HG03066 (cell line): ENCODE results near the gene GNB1.
A peak's percentile ranks its signal among the peaks of the same experiment; 100 is the strongest.

Source experiments
- ATAC-seq: cut with Tn5 transposase; IDR thresholded peaks from one replicate; pipeline ENCODE4 v1.9.1; 2021; ENCODE audit warnings: low read depth; ENCODE audit not compliant: unreplicated experiment

The GNB1 gene

DNA sequence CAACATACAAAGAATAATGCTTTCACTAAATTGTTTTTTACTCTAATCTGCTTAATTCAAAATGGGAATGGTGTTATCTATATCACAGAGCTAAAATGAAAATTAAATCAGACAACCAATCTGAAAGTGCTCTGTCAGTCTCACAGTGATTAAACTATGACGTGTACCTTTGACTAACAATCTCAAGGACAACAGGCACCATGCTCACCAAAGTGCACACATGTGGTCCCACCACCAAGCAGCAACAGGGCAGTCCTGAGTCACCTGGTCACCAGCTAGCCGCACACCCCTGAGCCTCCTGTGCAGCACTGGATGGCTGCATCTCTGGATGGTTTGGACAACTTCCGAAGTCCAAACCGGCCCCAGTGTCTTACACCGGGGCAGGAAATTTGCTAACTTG, 58.1 kb downstream of the GNB1 start:
- no peak for ATAC-seq

DNA sequence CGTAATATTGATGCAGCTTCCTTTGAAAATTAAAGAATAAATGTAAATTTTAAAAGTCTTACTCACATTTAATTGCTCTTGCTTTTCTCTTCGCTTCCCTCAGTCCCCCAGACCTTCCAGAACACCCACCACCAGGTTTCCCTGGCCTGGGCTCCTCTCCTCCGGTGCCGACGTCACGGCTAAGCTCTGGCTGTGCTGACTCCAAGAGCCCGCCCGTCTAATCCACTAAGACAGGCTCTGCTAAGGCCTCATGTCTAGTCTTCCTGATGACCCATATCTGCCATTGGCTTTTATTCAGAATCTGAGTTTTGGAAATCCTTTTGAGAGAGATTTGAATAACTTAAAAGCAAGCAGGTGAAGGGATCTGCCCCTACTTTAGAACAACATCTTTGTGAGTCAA, 58.7 kb downstream of the GNB1 start:
- no peak for ATAC-seq

DNA sequence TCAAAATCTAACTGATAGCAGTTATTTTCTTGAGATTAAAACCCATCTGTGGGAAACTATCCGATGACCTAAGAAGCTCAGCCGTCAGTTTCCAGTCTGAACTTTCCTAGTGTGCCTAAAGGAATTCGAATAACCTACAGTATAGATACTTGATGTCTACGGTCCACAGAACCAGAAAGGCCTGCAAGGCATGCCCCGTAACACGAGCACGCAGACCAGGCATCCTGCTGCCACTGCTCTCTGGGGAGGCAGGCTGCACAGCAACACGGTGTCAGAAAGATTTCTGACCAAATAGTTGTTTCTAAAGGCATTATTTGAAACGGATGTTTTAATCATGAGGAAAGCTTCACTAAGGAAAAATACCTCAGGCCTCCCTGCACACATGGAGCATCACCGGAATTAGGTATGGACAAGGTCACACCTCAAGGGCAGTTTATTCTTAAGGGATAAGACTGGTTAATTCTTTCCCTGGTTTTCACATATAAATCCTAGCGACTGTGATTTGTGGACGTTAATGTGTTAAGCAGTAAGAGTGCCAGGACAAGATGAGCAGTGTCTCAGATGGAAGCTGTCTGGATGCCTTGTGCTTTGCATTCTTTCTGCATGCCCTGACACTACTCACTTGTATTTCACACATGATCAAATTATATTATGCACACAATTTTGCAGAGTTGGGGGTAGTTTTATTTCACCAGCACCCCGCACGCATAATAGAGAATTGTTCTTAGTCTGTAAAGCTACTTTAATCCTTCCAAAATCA, 63.6 kb downstream of the GNB1 start:
- ATAC-seq, result no peak

DNA sequence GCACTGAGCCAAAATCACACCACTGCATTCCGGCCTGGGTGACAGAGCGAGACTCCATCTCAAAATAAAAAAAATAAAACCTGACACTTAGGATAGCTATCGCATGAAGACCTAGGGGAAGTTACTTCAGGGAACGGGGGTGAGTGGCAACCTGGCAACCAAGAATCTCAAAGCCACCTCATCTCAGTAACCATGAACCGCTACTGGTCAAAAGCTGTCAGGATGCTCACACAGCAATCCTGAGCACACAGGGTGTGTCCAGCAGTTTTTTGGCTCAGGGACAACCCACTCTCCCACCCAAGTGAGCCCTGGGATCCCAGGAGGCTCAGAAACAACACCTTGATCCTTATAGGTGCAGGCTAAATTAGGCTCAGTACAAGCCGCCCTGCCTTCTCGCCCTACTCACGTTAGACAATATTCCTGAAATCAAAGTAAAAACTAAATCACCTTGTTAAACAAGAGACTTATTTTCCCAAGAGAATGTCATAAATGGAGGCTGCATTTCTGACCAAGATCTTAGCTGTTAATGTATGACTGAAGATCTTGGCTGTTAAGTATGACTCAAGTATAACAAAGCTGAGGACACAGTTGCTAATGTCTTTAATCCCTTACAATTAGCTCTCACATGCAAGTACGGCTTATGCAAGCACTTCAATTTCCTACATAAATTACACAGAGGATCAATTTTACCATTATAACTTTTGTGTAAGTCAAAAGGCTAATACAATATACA, 64.4 kb downstream of the GNB1 start:
- ATAC-seq, result no peak

DNA sequence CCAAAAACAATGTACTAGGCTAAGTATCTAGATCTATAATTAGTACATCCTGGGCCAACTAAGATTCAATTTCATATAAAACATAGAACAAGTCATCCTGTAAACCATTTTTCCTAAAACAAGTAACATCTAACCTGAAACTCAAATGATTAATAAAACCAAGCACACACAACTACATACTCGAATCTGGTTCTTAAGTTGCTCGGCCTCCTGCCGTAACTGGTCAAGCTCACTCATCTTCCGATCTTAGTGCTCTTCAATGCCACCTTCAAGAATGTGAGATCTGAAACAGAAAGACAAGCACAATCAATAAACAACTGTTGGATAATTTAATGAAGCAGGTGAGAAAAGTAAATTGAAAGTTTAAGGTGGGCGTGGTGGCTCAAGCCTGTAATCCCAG, 65.7 kb downstream of the GNB1 start:
- ATAC-seq, result no peak

DNA sequence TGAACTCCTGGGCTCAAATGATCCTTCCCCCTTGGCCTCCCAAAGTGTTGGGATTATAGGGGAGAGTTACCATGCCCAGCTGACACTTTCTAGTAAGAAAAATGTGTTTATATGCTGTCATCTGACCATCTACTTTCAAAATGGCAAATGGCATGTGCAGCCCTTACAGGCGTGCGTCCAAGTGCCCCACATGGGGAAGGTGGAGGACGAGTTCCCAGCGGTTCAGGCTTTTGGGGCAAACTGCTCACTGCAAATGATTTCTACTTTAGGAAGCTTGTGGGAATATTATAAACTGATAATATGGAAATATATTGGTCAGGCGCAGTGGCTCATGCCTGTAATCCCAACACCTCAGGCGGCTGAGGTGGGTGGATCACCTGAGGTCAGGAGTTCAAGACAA, 71.1 kb downstream of the GNB1 start:
- ATAC-seq, result no peak

DNA sequence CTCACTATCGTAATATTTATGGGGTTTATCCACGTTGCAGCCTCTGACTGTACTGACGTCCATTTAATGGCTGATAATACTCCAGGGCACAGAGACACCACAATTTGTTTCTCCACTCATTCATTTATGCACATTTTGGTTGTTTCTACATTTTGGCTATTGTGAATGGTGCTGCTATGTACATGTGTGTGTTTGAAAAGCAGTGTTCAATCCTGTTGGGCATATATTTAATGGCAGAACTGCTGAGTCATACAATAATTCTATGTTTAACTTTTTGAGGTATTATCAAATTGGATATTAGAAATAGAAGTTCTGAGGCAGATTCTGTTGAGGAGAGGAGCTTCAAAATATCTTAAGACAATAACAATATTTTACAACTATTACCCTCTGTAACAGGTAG, 73.7 kb downstream of the GNB1 start:
- ATAC-seq, result no peak

DNA sequence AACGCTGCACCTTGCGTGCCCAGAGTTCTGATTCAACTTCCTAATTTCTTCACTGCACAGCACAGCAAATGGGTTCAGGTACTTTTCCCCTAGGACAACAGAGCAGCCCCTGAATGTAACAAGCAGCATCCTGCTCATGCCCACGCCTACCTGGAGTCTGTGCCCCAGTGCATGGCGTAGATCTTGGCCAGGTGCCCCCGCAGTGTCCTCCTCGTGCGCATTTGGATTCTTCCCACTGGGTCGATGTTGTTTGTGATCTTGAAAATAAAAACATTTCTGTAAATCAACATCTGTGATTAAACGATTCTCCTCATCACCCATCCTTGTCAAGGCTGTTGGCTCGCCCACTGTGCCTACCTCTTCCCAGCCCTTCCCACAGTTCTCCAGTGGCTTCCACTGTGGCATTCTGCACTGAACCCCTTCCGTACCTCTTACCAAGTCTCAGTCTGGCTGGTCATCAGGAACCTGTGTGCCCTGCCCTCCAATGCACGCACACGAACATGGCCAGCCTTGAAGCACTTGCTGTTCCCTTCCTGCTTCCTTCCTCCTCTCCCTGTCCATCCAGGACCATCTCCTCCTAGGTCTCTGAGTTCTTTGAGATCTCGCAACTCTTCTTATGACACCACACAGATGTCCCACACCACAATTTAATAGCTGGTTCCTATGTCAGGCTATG, 75.1 kb downstream of the GNB1 start:
- no peak for ATAC-seq

DNA sequence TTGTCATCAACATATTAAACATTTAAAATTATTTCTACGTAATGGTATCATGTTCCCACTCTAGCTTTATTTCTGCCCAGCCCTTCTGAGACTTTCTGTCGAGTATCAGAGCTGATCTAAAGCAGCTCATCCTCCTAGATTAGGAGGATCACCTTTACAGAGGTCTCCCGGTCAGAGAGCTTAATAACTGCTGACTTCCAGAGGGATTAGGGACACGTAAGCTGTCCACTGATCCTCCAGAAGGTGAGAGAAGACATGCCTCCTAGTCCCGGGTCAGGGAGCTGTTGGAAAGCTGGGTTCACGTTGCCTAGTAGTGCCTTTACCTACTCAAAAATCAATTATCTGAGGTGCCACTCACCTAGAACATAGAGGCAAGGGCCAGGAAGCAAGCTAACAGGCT, 81.4 kb downstream of the GNB1 start:
- ATAC-seq, result no peak

DNA sequence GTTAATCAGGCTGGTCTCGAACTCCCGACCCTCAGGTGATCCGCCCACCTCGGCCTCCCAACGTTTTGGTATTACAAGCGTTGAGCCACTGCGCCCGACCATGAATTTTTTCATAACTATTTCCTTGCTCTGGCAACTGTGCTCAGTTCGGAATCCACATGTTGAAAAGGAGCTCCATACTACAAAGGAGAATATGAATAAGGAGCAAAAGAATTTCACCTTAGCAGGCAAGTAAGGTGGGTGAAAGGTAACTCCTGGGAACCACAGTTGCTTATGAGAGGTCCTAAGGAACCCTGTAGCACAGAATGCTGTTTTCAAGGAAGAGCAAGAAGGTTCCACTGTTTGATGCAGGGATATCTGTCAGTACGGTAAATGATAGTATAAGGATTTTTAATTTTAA, 82.7 kb downstream of the GNB1 start:
- no peak for ATAC-seq

DNA sequence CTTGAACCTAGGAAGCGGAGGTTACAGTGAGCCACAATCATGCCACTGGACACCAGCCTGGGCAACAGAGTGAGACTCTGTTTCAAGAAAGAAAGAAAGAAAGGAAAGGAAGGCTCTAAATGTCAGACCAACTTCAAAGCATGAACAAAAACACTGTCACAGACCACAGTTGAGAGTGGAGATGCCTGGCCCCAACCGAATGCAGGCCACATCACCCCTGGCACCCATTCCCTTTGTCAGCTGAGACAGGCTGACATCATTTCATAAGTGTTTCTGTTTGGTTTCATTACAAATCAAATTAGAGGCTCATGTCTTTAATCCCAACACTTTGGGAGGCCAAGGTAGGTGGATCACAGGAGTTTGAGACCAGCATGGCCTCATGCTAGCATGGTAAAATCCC, 84.0 kb downstream of the GNB1 start:
- no peak for ATAC-seq

DNA sequence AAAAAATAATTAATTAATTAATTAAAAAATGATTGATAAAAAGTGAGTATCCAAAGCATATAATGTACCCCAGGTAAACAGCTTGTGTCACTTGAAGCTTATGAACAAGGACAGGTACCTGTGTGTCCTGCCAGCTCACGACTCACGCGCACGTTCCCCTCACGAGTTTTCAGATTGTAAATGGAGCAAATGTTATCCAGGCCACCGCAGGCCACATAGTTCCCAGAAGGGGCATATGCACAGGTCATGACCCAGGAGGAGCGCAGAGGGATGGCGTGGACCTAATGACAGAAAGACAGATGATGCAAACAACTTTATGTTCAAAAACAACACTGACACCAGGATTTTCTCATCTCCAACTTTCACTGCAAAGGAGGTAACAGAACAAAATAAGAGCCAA, 86.6 kb downstream of the GNB1 start:
- no peak for ATAC-seq

DNA sequence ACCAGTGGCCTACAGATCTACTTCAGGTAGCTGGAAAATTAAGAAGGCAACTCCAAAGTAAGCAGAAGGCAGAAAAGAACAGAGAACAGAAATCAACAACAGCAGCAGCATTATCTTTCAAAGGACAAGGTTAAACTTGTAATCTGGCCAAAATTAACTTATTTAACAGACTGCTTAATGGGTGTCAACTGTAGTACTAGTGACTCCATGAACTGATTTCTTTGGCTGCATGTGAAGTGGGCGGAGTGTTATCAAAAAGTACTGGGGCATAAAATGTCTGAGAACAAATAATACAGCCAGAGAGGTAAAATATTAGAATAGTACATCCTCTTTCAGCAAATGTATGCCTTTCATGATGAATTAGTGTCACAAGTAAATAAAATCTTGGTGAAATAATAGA, 88.0 kb downstream of the GNB1 start:
- no peak for ATAC-seq

DNA sequence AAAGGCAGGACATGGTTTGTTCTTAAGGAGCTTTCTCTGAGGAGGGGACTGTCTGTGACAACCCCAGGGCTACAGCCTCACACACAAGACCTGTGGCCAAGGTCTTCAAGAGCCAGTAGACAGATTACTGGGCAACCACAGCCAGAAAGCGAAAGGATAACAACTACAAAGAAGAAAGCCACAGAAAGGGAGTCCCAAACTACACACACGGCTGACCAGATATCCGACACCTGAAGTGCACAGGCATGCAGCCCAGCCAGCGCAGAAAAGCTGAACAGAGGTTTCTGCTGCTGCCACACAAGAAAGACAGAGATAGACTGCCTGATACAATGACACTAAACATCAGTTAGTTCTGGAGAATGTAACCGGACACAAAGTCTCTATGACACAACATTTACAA, 91.2 kb downstream of the GNB1 start:
- ATAC-seq, result peak; percentile 89

DNA sequence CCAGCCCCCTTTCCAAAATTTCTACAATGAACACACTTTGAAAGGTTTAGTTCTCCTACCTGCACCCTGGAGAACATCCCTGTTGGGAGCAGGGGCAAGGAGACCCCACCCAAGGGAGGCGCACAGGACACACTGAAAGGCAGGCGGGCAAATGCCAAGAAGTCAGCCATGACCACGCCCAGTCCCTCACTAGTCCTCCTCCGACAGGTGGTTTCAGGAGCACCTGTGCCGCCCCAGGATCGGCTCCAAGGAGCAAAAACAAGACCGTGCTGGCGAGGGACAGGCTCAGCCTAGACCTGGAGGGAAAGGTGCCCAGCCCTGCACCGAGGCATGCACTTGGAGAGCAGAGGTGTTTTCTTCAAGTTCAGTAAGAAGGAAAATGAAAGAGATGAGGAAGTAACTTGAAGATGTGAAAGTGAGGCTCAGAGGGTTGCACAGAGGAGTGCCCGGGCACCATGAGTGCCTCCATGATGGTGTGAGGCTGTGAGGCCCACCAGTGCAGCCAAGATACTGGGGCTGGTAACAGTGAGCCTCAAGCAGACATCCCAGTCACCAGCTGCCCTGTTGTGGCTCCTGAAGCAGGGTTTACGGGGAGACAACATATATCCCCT, 93.1 kb downstream of the GNB1 start:
- no peak for ATAC-seq

DNA sequence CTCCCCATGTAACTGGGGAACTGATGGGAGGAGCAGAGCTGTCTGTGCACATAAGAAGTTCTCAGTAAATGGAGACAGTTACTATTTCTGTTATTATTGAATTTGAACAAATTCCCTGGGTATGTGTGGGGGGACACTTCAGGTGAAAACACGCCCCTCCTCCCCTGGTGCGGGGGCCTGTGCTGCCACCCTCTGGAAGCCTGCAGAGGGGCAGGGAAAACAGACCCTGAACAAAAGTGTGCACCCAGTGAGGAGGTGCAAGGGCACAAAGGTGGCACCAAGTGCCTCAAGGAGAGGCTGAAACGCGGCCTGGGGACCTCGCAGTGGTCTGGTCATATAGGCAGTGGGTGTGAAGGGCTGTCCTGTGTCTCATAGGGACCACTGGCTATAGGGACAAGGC, 94.4 kb downstream of the GNB1 start:
- no peak for ATAC-seq

DNA sequence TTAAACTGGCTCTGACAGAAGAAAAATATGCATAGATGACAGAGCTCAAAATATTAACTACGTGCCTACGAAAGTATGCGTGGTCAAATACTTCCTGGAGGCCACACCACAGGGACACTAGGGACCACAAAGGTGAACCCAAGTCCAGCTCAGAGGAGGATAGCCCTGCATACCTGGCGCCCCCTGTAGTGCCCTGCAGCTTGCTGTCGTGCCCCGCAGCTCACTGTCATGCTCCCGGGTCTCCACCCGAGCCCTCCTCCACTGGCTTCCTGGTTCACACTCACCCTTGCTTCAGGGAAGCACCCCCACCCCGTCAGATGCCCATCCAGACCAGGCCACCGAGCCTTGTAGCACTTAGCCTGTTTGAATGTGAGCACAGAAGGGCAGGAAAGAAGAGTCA, 95.9 kb downstream of the GNB1 start:
- ATAC-seq, result no peak

DNA sequence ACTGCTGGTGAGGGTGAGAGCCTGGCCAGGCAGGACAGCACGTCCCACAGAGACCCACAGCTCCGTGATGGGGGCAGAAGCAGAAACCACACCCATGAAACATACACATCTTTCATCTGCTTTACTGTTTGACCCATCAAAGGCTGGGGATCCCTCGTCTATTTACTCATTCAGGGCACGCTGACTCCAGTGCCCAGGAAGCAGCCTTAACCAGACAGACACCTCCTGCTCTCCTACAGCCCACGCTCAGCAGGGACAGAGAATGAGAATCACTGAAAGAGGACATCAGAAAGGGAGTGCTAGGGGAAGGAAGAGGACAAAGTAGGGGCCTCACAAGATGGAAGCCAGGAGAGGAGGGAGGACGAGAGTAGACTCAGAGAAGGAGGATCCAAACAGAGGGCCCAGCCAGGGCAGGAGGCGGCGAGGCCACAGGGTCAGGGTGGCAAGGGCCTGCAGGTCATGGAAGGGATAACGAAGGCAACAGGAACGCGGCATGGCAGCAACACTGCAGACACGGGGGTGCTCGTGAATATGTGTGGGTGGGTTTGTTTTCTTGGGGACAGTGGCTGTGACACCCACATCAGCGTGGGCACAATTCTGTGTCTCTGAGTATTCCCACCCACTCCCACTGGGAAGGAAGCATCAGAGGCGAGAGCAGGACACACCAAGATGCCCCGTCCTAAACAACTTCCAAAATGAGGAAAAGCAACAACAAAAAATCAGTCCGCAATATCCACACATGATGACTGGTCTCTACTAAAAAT, 97.2 kb downstream of the GNB1 start:
- no peak for ATAC-seq

DNA sequence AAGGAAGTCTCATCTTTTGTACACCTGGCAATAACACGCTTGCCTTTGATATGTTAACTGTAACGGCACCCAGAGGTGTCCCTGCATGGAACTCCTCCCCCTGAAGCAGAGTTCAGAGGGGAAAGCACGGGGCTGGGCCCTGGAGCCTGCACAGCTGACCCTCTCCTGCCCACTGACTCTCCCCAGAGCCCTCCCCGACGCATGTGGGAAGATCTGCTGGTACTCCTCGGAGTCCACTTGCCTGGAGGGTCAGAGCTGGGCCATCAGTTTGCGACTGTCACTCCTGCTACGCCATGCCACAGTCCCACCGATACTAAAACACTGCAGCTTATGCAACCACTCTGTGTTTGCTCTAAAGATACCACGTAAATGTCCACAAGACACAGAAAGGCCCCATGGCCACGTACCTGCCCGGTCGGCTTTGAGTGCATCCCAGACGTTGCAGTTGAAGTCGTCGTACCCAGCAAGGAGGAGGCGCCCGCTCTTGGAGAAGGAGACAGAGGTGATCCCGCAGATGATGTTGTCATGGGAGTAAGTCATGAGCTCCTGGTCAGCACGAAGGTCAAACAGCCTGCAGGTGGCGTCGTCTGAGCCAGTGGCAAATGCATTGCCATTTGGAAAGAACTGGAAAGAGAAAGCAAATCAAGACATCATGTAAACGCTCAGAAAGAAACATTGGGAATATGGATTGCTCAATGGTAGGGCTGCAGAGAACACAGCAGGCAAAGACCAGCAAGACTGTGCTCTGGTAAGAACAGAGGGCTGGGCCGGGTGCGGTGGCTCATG, 102.0 kb downstream of the GNB1 start:
- no peak for ATAC-seq

DNA sequence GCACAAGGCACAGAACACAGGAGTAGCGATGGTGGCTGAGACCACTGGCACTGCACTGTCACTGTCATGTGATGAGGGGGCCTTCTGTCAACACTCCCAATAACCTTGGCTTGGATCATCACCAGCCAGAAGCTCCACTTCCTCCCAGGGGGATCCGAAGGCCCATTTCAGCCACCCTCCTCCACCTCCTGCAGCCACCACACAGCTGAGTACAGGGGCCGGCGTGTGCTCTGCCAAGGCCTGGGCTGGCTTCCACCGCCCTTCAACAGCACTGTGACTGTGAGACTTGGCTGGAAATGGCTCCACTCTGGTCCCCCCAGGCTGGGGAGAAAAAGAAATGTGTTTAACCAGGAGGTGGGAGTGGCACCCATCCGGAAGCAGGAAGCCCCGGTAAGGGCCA, 102.8 kb downstream of the GNB1 start:
- no peak for ATAC-seq
